K562 (cell line): ENCODE data around the gene SERPINA9.

ENCODE experiments used
- ELK1 ChIP-seq: sonication (generic); formaldehyde crosslinking; IDR thresholded peaks from 2 replicates; pipeline ENCODE4 v1.8.1; 2022; ENCODE audit warnings: missing genetic modification reagents
- ZNF121 ChIP-seq: sonication (generic); formaldehyde crosslinking; conservative IDR thresholded peaks from 2 replicates; pipeline ENCODE4 v1.8.0; 2022; ENCODE audit warnings: missing genetic modification reagents

DNA sequence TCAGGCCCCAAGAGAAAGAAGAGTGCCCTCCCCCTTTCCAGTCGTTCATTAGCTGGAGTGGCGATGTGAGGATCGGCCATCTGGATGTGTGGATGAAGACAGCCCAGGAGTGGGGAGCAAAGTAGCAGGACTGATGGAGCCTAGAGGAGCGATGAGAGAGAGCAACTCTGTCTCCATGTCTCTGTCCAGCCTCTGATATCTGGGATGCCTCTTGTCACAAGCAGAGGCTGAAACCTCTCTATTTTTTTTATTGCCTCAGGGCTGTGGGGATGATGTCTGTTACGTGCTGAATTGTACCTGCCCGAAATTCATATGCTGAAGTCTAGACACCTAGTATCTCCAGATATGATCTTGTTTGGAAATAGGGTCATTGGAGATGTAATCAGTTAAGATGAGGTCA lies 26.1 kb downstream of the SERPINA9 start:
- no peak for TF ChIP-seq ELK1
- no peak for TF ChIP-seq ZNF121
